Omental fat pad (tissue), 4 donors: Measurements from ENCODE around the gene ADSS1. TPM values are rescaled to one million over a fixed set of nuclear protein-coding genes. Genes with fewer than 3 reads are reported as not detected.

Experiments used
- ATAC-seq: fragments of 150-250 bp; one replicate; pipeline ENCODE4 v1.9.1; 2016; ENCODE audit warnings: mild to moderate bottlenecking, moderate library complexity; ENCODE audit not compliant: low FRiP score
- DNase-seq: peaks from one replicate; pipeline ENCODE4 v3.0.0-alpha.2; 2019; ENCODE audit warnings: low spot score
- small RNA-seq: library from RNA; depleted of rRNA; stranded (forward); fragments of <200 nt; gene quantifications from one replicate; pipeline ENCODE3, GENCODE V24; 2016
- total RNA-seq, 4 donors: library from RNA; depleted of rRNA; stranded (reverse); fragments of >200 nt; gene quantifications; one replicate each; pipeline ENCODE4 v1.1.0, GENCODE V29; 2016
- TF ChIP-seq, protein P1 (sequence below), 3 donors: fragments of 450-650 bp; IDR thresholded peaks; one replicate each; pipeline ENCODE4 v1.5.1; 2016 to 2017; ENCODE audit warnings: antibody characterized with exemption in 3 of 3, mild to moderate bottlenecking in 3 of 3, moderate library complexity in 2 of 3

The ADSS1 gene
- total RNA-seq, 4 donors from 2014 or later, result 3.7 to 26.0 (median 5.6) TPM

DNA sequence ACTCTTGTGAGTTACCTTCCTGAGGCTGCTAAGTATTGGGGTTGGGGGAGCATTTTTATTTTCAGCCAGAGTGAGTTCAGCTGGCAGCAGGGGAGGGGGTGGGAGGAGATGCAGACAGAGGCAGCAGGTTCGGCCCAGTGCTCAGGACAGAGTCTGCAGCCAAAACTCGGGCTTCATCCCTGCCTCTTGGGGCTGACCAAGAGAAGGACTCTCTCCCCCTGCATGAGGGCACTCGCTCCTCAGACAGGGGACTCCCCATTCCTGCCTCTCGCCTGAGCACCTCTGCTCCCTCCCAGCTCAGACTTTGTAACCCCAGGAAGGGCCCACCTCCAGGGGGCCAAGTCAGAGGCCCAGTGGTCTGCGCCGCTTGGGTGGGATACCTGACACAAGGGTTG is 72.7 kb downstream of the ADSS1 start:
- no peak for DNase-seq
- no peak for ATAC-seq
- TF ChIP-seq, protein P1, sequence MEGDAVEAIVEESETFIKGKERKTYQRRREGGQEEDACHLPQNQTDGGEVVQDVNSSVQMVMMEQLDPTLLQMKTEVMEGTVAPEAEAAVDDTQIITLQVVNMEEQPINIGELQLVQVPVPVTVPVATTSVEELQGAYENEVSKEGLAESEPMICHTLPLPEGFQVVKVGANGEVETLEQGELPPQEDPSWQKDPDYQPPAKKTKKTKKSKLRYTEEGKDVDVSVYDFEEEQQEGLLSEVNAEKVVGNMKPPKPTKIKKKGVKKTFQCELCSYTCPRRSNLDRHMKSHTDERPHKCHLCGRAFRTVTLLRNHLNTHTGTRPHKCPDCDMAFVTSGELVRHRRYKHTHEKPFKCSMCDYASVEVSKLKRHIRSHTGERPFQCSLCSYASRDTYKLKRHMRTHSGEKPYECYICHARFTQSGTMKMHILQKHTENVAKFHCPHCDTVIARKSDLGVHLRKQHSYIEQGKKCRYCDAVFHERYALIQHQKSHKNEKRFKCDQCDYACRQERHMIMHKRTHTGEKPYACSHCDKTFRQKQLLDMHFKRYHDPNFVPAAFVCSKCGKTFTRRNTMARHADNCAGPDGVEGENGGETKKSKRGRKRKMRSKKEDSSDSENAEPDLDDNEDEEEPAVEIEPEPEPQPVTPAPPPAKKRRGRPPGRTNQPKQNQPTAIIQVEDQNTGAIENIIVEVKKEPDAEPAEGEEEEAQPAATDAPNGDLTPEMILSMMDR (IDR thresholded peaks at IDR 0.05), result no peak

Small RNAs within 50 kb of the gene (small RNA-seq; reads per million reads assigned to genes)
- not detected for gene MIR4710

Other genes with a start within 250 kb of the ADSS1 start
- 10 to 100 TPM; 25.8 to 57.8 (median 35.4) TPM for gene C14orf180, start 144.5 kb upstream of the ADSS1 start, total RNA-seq
- not detected for gene TMEM179, start 119.5 kb upstream of the ADSS1 start, total RNA-seq
- gene INF2, start 34.6 kb upstream of the ADSS1 start, total RNA-seq, result 100 to 1,000 TPM in 1 of 4 donors, 10 to 100 TPM in 3; 50.9 to 104 (median 87.5) TPM
- gene SIVA1, start 28.9 kb downstream of the ADSS1 start, total RNA-seq, result 100 to 1,000 TPM; 141 to 262 (median 167) TPM
- 100 to 1,000 TPM; 104 to 121 (median 107) TPM for gene AKT1, start 71.5 kb downstream of the ADSS1 start, total RNA-seq
- gene ZBTB42, start 76.9 kb downstream of the ADSS1 start, total RNA-seq, result 1 to 10 TPM; 3.0 to 8.0 (median 6.3) TPM
- 10 to 100 TPM in 3 of 4 donors, 1 to 10 TPM in 1; 5.5 to 29.3 (median 13.0) TPM for gene CEP170B, start 141.0 kb downstream of the ADSS1 start, total RNA-seq
- under 1 TPM in 3 of 4 donors, not detected in 1; under 0.01 to 0.37 (median 0.16) TPM for gene PLD4, start 200.7 kb downstream of the ADSS1 start, total RNA-seq